Measurements from ENCODE around the gene MIOS. TPM values are rescaled to one million over a fixed set of nuclear protein-coding genes. Genes with fewer than 3 reads are reported as not detected.

MIOS gene
- total RNA-seq, 1 experiment from 2014 or later, result 41.3 TPM

GRCh38 chr7:7542251-7542835 is 24.3 kb upstream of the MIOS start (continued):
- TF ChIP-seq IRF2 (CRISPR knock-in tag; IDR thresholded peaks at IDR 0.05; ENCODE audit: borderline replicate concordance, low read depth) (no peak), PRRX2 (CRISPR knock-in tag; IDR thresholded peaks at IDR 0.05) (no peak), ERG (CRISPR knock-in tag; IDR thresholded peaks at IDR 0.05) (no peak), KAT7 (CRISPR knock-in tag; IDR thresholded peaks at IDR 0.05; ENCODE audit: borderline replicate concordance) (no peak), SOX15 (CRISPR knock-in tag; IDR thresholded peaks at IDR 0.05) (no peak), NFYB (CRISPR knock-in tag; conservative IDR thresholded peaks at IDR 0.05; ENCODE audit: low read depth) (no peak)

- Mint-ChIP-seq H3K9me3 (no peaks in the 10 kb centered on the region), H3K36me3 (no peaks in the 10 kb centered on the region), H3K4me1 (no peaks in the 10 kb centered on the region), H3K27me3 (ENCODE audit: low read depth) (no peaks in the 10 kb centered on the region), H3K4me3 (no peak overlapping the region), H3K27ac (no peak overlapping the region)
- TF ChIP-seq, protein P1, sequence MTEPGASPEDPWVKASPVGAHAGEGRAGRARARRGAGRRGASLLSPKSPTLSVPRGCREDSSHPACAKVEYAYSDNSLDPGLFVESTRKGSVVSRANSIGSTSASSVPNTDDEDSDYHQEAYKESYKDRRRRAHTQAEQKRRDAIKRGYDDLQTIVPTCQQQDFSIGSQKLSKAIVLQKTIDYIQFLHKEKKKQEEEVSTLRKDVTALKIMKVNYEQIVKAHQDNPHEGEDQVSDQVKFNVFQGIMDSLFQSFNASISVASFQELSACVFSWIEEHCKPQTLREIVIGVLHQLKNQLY (CRISPR knock-in tag; IDR thresholded peaks at IDR 0.05), result no peak
- no peak for TF ChIP-seq TEAD1 (CRISPR knock-in tag; IDR thresholded peaks at IDR 0.05)
- TF ChIP-seq PREB (CRISPR knock-in tag; IDR thresholded peaks at IDR 0.05; ENCODE audit: borderline replicate concordance), result no peak
- TF ChIP-seq FOXP1 (CRISPR knock-in tag; IDR thresholded peaks at IDR 0.05; ENCODE audit: borderline replicate concordance), result no peak
- TF ChIP-seq MYBL2 (CRISPR knock-in tag; IDR thresholded peaks at IDR 0.05), result no peak
- TF ChIP-seq ZNF423 (CRISPR knock-in tag; IDR thresholded peaks at IDR 0.05), result no peak
- no peak for TF ChIP-seq HMGA2 (CRISPR knock-in tag; IDR thresholded peaks at IDR 0.05)
- no peak for TF ChIP-seq CREB1 (CRISPR knock-in tag; IDR thresholded peaks at IDR 0.05)
- TF ChIP-seq ERG (CRISPR knock-in tag; IDR thresholded peaks at IDR 0.05), result no peak
- no peak for ATAC-seq
- CTCF ChIA-PET, result no interaction called here
- POLR2A ChIA-PET, result no interaction called here
- DNase-seq (ENCODE audit: low spot score), result no peak
Measured at GRCh38 chr7:7548407-7548806, 18.3 kb upstream of the MIOS start.

DNA sequence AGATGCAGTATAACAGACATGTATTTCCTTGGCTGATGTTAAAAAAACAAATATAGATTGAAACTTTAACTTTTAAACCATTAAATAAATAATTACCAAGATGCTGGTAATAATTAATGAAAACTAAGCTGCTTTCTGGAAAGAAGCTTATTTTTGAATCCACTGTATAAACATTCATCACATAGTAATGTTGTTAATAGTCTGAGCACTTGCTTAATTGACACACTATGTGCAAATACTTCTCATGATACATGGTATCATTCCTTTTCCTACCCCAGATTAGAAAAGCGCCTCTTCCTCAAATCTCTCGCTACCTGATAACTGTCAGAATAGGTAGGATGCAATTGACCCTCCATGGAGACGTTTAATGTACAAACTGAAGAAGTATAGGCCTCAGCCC is 16.0 kb upstream of the MIOS start:
- no peaks in the 10 kb centered on the region for H3K4me1 Mint-ChIP-seq
- no peaks in the 10 kb centered on the region for H3K9me3 Mint-ChIP-seq
- H3K27me3 Mint-ChIP-seq (ENCODE audit: low read depth), result no peaks in the 10 kb centered on the region
- TF ChIP-seq OVOL2 (CRISPR knock-in tag; IDR thresholded peaks at IDR 0.05; ENCODE audit: borderline replicate concordance) (no peak), ZNF281 (CRISPR knock-in tag; IDR thresholded peaks at IDR 0.05) (no peak), E2F4 (CRISPR knock-in tag; IDR thresholded peaks at IDR 0.05; ENCODE audit: borderline replicate concordance, low read depth) (no peak), NFYB (CRISPR knock-in tag; conservative IDR thresholded peaks at IDR 0.05; ENCODE audit: low read depth) (no peak)
- TF ChIP-seq, protein P2, sequence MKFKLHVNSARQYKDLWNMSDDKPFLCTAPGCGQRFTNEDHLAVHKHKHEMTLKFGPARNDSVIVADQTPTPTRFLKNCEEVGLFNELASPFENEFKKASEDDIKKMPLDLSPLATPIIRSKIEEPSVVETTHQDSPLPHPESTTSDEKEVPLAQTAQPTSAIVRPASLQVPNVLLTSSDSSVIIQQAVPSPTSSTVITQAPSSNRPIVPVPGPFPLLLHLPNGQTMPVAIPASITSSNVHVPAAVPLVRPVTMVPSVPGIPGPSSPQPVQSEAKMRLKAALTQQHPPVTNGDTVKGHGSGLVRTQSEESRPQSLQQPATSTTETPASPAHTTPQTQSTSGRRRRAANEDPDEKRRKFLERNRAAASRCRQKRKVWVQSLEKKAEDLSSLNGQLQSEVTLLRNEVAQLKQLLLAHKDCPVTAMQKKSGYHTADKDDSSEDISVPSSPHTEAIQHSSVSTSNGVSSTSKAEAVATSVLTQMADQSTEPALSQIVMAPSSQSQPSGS (CRISPR knock-in tag; IDR thresholded peaks at IDR 0.05; ENCODE audit: borderline replicate concordance, low read depth), result no peak
- ChIA-PET CTCF (no interaction called here), POLR2A (no interaction called here)
- no peak for ATAC-seq
- no peak overlapping the region for H3K4me3 Mint-ChIP-seq
- no peak for DNase-seq (ENCODE audit: low spot score)
- no peaks in the 10 kb centered on the region for H3K36me3 Mint-ChIP-seq
- H3K27ac Mint-ChIP-seq, result no peak overlapping the region

Measured in WTC11 (cell line).